Measurements from ENCODE around the gene SNU13.
"Not testable (repeated sequence)": the region's sequence is repeated elsewhere in the genome, so short reads cannot be mapped to it uniquely, and the experiment has no call there.

SNU13 gene

GRCh38 chr22:41641854-41642253, 46.8 kb downstream of the SNU13 start:
- no peak for DNase-seq (ENCODE audit: low read depth, low spot score)

- DNase-seq (ENCODE audit: low read depth, low spot score): no peak
Observed at GRCh38 chr22:41638748-41639147, 49.9 kb downstream of the SNU13 start.

GRCh38 chr22:41638124-41638523, 50.5 kb downstream of the SNU13 start:
- no peak for DNase-seq (ENCODE audit: low read depth, low spot score)

- DNase-seq (ENCODE audit: low read depth, low spot score): not testable (repeated sequence)
Observed at GRCh38 chr22:41637623-41638022, 51.0 kb downstream of the SNU13 start.

GRCh38 chr22:41636467-41636866, 52.2 kb downstream of the SNU13 start:
- DNase-seq (ENCODE audit: low read depth, low spot score): no peak

GRCh38 chr22:41634610-41635009, 54.1 kb downstream of the SNU13 start:
- DNase-seq (ENCODE audit: low read depth, low spot score): not testable (repeated sequence)

GRCh38 chr22:41631615-41632014, 57.1 kb downstream of the SNU13 start:
- not testable (repeated sequence) for DNase-seq (ENCODE audit: low read depth, low spot score)

- not testable (repeated sequence) for DNase-seq (ENCODE audit: low read depth, low spot score)
Observed at GRCh38 chr22:41631115-41631514, 57.6 kb downstream of the SNU13 start.

GRCh38 chr22:41625577-41625976, 63.1 kb downstream of the SNU13 start:
- no peak for DNase-seq (ENCODE audit: low read depth, low spot score)
